ENCODE results near the gene PLTP. TPM values are rescaled to one million over a fixed set of nuclear protein-coding genes. Genes with fewer than 3 reads are reported as not detected.
"Not testable (repeated sequence)": the region's sequence is repeated elsewhere in the genome, so short reads cannot be mapped to it uniquely, and the experiment has no call there.

Gene PLTP
- total RNA-seq, 2 donors from 2014 or later, result 14.7 to 49.5 TPM

- intact Hi-C loops (cut with DNase I, micrococcal nuclease), result no loop called here
- no peak for DNase-seq
- peak; percentile 11 for ATAC-seq
These were observed 33.8 kb upstream of the PLTP start for GRCh38 chr20:45945678-45946148.

DNA sequence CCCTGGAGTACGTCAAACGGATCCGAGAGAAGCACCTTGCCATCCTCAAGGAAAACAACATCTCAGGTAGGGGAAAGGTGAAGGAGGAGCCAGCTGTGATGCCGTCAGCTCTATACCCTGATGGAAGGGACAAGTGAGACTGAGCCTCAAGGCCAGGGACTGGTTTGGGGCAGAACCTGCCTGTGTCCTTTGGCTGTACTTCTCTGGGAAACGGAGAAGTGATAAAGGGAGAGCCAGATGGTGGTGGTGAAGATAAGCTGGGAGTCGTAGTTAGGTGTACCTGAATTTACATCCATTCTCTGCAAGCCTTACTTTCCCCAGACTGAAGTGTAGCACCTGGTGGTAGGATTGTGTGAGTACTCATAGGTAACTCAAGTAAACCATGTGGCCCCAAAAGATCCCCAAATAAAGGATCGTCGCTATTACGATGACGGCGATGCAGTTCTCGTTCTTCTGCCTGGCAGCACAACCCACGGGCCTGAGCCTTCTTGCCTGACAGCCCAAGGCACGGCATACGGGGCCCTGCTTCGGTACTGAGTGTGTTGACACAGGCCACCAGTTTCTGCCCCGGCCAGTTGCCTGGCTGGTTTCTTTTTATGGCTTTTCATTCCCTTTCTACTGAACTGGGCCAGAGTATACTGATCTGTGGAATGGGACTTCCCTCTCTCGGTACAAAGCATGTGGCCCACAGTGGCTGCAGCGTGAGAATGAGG is 33.2 kb upstream of the PLTP start:
- no peak for ATAC-seq
- intact Hi-C loops (cut with DNase I, micrococcal nuclease), result no loop called here

DNA sequence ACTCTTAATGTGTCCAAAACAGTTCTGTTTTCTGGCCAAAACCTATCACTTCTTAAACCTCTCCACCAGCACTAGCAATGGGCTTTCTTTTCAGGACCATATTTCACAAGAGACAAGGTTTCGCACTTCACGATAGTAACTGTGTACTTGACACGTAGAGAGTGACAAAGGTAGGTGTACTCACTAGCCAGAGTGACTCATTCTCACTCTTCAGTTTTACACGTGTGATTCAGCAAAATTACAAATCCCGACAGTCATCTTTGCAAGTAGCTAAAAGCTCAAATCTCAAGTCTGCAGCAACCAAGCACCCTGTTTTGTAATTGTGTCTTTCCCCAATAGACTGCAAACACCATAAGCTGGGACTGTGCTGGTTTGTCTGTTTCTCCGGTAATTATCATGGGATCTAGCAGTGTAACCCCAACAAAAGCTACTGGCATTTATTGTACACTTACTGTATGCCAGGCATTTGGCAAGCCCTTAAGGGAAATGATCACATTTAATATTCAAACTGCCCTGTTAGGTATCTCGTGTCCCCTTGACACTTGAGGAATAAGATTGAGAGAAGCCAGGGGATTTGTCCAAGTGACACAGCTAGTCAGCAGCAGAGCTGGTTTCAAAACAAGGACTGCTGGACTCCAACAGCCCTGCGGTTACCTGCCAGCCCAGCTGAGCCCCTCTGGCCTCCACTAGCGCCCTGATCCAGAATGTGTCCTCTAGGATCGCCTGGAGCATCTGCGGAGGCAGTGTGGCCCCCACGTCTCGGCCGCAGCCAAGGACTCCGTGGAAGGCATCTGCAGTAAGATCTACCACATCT is 32.4 kb upstream of the PLTP start:
- intact Hi-C loops (cut with DNase I, micrococcal nuclease), result no loop called here
- DNase-seq, result no peak
- ATAC-seq, result no peak

More for the DNA sequence above, 33.2 kb upstream of the PLTP start:
- no peak for DNase-seq

GRCh38 chr20:45943613-45944012 is 31.7 kb upstream of the PLTP start:
- no peak for ATAC-seq
- intact Hi-C loops (cut with DNase I, micrococcal nuclease), result no loop called here
- DNase-seq, result no peak

DNA sequence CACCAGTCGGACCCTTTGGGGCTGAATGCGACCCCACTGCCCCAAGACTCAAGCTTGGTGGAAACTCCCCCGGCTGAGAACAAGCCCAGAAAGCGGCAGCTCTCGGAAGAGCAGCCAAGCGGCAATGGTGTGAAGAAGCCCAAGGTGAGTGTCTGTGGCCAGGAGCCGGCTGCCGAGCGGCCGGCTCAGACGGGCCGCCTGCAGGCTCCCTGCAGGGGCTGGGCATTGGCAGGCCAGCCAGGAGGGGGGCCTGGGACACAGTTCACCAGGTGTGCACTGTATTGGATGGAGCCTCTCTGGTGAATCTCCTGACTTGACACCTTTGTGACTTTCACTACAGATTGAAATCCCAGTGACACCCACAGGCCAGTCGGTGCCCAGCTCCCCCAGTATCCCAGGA is 28.5 kb upstream of the PLTP start:
- DNase-seq (no peak), ATAC-seq (no peak)
- intact Hi-C loops (cut with DNase I, micrococcal nuclease), result no loop called here

DNA sequence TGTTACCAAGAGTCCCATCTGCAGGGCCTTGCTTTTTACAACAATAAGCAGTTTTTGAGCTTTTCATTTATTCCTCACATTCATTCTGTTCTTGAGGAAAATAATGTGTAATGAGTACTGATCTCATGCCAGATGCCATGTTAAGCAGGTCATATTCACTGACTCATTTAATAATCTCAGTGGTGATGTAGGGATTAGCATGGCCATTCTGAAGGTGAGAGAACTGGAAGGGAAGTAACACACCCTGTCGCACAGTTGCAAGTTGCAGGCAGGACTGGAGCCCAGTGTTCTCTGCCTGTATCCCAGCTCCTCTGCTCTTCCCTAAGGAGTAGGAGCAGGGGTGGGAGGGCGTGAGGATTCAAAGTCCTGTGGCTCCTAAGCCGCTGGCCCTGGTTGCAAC is 28.1 kb upstream of the PLTP start:
- intact Hi-C loops (cut with DNase I, micrococcal nuclease), result no loop called here
- no peak for DNase-seq
- ATAC-seq, result no peak

GRCh38 chr20:45938727-45939438 is 26.9 kb upstream of the PLTP start:
- ATAC-seq, result no peak
- intact Hi-C loops (cut with DNase I, micrococcal nuclease), result no loop called here
- DNase-seq, result no peak

DNA sequence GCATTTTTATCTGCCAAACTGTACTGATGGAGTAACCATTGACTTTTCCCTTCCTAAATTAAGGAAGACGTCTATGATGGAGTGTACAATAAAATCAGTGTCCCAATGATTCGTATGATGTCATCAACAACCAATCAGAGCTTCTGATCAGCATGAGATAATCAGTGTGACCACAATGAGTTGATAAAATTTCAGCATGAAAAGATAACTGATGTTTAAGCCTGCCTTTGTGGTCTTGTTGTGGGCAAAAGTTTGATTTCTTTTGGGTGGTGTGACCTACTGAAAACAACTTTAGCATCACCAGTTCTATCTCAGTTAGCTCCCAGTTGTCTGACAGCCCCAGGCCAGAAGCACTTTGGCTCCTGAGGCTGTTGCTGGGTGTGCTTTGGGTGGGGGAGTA is 25.8 kb upstream of the PLTP start:
- ATAC-seq (no peak), DNase-seq (no peak)
- intact Hi-C loops (cut with DNase I, micrococcal nuclease), result no loop called here

GRCh38 chr20:45935416-45936046 is 23.6 kb upstream of the PLTP start:
- ATAC-seq (peak; percentile 12), DNase-seq (no peak)
- intact Hi-C loops (cut with DNase I, micrococcal nuclease), result no loop called here

DNA sequence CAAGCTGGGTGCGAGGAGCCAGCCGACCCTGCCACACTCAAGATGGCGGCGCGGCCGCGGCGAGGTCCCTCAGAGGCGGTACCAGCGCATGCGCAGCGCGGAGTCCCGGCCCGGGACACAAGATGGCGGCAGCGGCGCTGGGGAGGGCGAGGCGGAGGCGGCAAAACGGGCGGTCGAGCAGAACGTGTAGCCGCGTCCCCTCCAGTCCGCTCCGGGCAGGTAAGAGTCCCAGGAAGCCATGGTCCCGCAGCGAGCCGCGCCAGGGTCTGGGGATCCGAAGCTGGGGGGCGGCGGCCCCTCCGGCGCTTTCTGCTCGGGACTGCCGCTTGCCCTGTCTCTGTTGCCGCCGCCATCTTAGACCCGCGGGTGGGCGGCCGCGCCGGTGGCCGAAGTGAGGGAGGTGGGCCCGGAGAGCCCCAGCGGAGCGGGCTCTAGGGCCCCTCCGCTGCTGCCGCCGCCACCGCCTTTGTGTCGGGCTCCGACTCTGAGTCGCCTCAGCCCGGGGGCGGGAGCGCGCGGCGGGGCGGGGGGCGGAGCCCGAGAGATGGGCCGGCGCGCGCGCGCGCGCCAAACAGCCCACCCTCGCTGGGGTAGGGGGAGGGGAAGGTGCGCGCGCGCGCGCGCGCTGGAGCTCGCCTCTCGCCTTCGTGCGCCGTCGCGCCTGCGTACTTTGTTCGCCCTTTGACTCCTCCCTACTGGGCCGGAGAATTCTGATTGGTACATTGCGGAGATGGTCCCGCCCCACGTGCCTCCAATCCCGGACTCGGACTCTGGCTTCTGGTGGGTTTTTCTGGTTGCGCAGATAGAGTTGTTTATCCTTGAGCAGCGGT is 22.8 kb upstream of the PLTP start, which contains the start of gene PCIF1:
Gene PCIF1, plus strand, starts transcription at position 98 of the 830 bp plus-strand sequence. CDS start 4,317 bp downstream, outside the sequence.
- DNase-seq (peak; percentile 97 to 99), ATAC-seq (peak; percentile 88)
- intact Hi-C loops (cut with DNase I, micrococcal nuclease), result no loop called here

DNA sequence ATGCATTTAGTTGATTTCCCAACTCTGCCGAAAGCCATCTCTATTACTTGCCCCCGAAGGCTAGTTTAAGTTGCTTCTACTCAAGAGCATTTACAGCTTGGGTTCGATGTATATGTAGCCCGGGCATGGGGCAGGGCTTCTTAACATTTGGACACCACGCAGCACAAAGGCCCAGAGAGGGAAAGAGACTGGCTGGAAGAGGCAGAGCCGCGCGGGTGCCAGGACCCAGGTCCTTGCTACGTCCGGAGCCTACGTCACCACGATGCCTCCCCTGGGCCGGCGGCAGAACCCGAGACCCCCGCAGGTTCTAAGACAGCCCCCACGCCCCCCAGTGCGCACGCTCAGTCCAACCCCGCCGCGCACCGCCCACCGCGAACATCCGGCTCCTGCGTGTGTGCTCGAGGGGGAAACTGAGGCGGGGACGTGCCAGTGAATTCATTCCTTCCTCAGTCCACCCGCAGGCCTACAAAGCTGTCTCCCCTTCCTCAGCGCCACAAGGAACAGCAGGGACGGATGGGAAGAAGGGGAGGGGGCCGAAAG is 22.2 kb upstream of the PLTP start:
- DNase-seq (peak; percentile 78 to 79), ATAC-seq (peak; percentile 22)
- intact Hi-C loops (cut with DNase I, micrococcal nuclease), result no loop called here

- ATAC-seq (peak; percentile 40), DNase-seq (peak; percentile 72 to 83)
- intact Hi-C loops (cut with DNase I, micrococcal nuclease), result no loop called here
These were observed 21.5 kb upstream of the PLTP start for GRCh38 chr20:45933266-45934045.

GRCh38 chr20:45931680-45932079 is 19.7 kb upstream of the PLTP start:
- DNase-seq; ATAC-seq; intact Hi-C loops (cut with DNase I, micrococcal nuclease): not testable (repeated sequence)

GRCh38 chr20:45927071-45927878 is 15.3 kb upstream of the PLTP start:
- no peak for DNase-seq
- intact Hi-C loops (cut with DNase I, micrococcal nuclease), result no loop called here
- ATAC-seq, result peak; percentile 41

- no peak for DNase-seq
- no peak for ATAC-seq
- intact Hi-C loops (cut with DNase I, micrococcal nuclease), result no loop called here
These were observed 14.7 kb upstream of the PLTP start for GRCh38 chr20:45926731-45927070.

DNA sequence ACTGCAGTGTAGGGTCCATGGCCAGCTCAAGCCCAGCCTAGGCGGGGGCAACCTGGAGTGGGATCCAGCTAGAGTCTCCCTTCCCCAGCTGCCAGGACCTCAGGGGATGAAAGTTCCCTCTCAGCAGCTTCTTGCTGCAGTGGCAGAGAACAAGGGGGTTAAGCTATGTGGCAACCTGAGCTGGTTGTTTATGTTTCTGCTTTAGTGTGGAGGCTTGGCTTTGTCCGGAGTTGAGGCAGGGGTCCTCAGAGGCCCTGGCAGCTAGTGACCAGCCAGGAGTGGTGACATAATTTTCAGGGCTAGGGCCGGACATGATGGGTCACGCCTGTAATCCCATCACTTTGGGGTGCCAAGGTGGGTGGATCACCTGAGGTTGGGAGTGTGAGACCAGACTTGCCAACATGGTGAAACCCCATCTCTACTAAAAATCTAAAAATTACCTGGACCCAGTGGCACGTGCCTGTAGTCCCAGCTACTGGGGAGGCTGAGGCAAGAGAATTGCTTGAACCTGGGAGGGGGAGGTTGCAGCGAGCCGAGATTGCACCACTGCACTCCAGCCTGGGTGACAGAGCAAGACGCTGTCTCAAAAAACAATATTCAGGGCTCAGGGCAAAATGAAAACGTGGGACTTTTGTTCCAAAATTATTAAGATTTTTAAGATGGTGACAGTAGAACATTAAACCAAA is 14.0 kb upstream of the PLTP start:
- intact Hi-C loops (cut with DNase I, micrococcal nuclease), result no loop called here
- ATAC-seq (no peak), DNase-seq (no peak)
